HEK293 (cell line): ENCODE measurements around the gene SPACA9.

ENCODE experiments used
- CTCF ChIA-PET: fragments of 350-600 bp; formaldehyde crosslinking; extraction: SDS; loops from one replicate; lab custom pipeline; 2021; ENCODE audit warnings: antibody characterized with exemption; lab: Yijun Ruan, JAX
- POLR2A ChIA-PET: fragments of 300-600 bp; formaldehyde crosslinking; extraction: SDS; loops from one replicate; lab custom pipeline; 2020; ENCODE audit warnings: antibody characterized with exemption, inconsistent platforms; lab: Yijun Ruan, JAX
- H3K27ac ChIP-seq: fragments of 200-500 bp; sonication (Bioruptor generic); 2 replicates; pipeline ENCODE4 v1.5.1; 2014; ENCODE audit warnings: low read depth, low read length, control low read depth, inconsistent platforms; ENCODE audit errors: extremely low read depth
- H3K36me3 ChIP-seq, 2 experiments: fragments of 200-500 bp in 1 of 2; sonication (Bioruptor generic) in 1 of 2; 1 replicate in 1 of 2; 2 replicates in 1 of 2; pipeline ENCODE4 v1.5.1; 2014 to 2017; ENCODE audit warnings: inconsistent platforms in 2 of 2, low read length in 2 of 2; ENCODE audit not compliant: control insufficient read depth in 2 of 2, insufficient read depth in 1 of 2
- H3K4me1 ChIP-seq: fragments of 200-500 bp; sonication (Bioruptor generic); 2 replicates; pipeline ENCODE4 v1.5.1; 2014; ENCODE audit warnings: mild to moderate bottlenecking, low read length, inconsistent platforms; ENCODE audit not compliant: control insufficient read depth, insufficient read depth
- H3K4me3 ChIP-seq: 2 replicates; pipeline ENCODE4 v1.5.1; 2011; ENCODE audit warnings: low read depth, mild to moderate bottlenecking, control low read depth, low read length, moderate library complexity
- H3K9me3 ChIP-seq: fragments of 200-500 bp; sonication (Bioruptor generic); 2 replicates; pipeline ENCODE4 v1.5.1; 2014; ENCODE audit warnings: low read depth, low read length, inconsistent platforms; ENCODE audit not compliant: control insufficient read depth, insufficient read depth
- GLIS2 ChIP-seq: fragments of 450-650 bp; formaldehyde crosslinking; IDR thresholded peaks from 2 replicates; pipeline ENCODE4 v1.5.1; 2016; ENCODE audit warnings: missing biosample characterization, missing genetic modification characterization
- MEIS1 ChIP-seq: sonication (generic); formaldehyde crosslinking; IDR thresholded peaks from 2 replicates; pipeline ENCODE4 v1.8.1; 2022; ENCODE audit warnings: missing genetic modification reagents, mild to moderate bottlenecking, borderline replicate concordance
- MZF1 ChIP-seq: fragments of 450-650 bp; formaldehyde crosslinking; IDR thresholded peaks from 2 replicates; pipeline ENCODE4 v1.5.1; 2017; ENCODE audit warnings: missing biosample characterization, missing genetic modification characterization, borderline replicate concordance
- SETDB1 ChIP-seq: IDR thresholded peaks from one replicate; pipeline ENCODE4 v1.6.1; 2017; ENCODE audit warnings: mild to moderate bottlenecking, low read length, moderate library complexity, mixed read lengths; ENCODE audit not compliant: insufficient read length
- WT1 ChIP-seq: fragments of 450-650 bp; formaldehyde crosslinking; IDR thresholded peaks from 2 replicates; pipeline ENCODE4 v1.5.1; 2016; ENCODE audit warnings: missing biosample characterization, missing genetic modification characterization
- ZNF112 ChIP-seq: fragments of 450-650 bp; formaldehyde crosslinking; IDR thresholded peaks from 2 replicates; pipeline ENCODE4 v1.5.0; 2017; ENCODE audit warnings: missing biosample characterization, missing genetic modification characterization
- ZNF146 ChIP-seq: fragments of 450-650 bp; formaldehyde crosslinking; IDR thresholded peaks from 2 replicates; pipeline ENCODE4 v1.5.1; 2016; ENCODE audit warnings: missing biosample characterization, missing genetic modification characterization
- ZNF155 ChIP-seq: fragments of 450-650 bp; formaldehyde crosslinking; IDR thresholded peaks from 2 replicates; pipeline ENCODE4 v1.5.1; 2016; ENCODE audit warnings: missing biosample characterization, missing genetic modification characterization
- ZNF157 ChIP-seq: fragments of 450-650 bp; formaldehyde crosslinking; IDR thresholded peaks from 2 replicates; pipeline ENCODE4 v1.5.1; 2016; ENCODE audit warnings: missing biosample characterization, missing genetic modification characterization
- ZNF221 ChIP-seq: fragments of 450-650 bp; formaldehyde crosslinking; IDR thresholded peaks from 2 replicates; pipeline ENCODE4 v1.5.1; 2017; ENCODE audit warnings: missing biosample characterization, missing genetic modification characterization, borderline replicate concordance
- ZNF26 ChIP-seq: fragments of 450-650 bp; formaldehyde crosslinking; IDR thresholded peaks from 2 replicates; pipeline ENCODE4 v1.5.1; 2016; ENCODE audit warnings: missing biosample characterization, missing genetic modification characterization
- ZNF335 ChIP-seq: fragments of 450-650 bp; formaldehyde crosslinking; conservative IDR thresholded peaks from 2 replicates; pipeline ENCODE4 v1.5.1; 2016; ENCODE audit warnings: missing biosample characterization, missing genetic modification characterization
- ZNF37A ChIP-seq: fragments of 450-650 bp; IDR thresholded peaks from 2 replicates; pipeline ENCODE4 v1.5.1; 2018; ENCODE audit warnings: missing biosample characterization, missing genetic modification characterization
- ZNF664 ChIP-seq: fragments of 450-650 bp; formaldehyde crosslinking; IDR thresholded peaks from 2 replicates; pipeline ENCODE4 v1.5.1; 2016; ENCODE audit warnings: missing biosample characterization, missing genetic modification characterization
- ZNF704 ChIP-seq: fragments of 450-650 bp; formaldehyde crosslinking; IDR thresholded peaks from 2 replicates; pipeline ENCODE4 v1.5.1; 2016; ENCODE audit warnings: missing biosample characterization, missing genetic modification characterization
- ZSCAN30 ChIP-seq: fragments of 450-650 bp; IDR thresholded peaks from 2 replicates; pipeline ENCODE4 v1.5.1; 2018; ENCODE audit warnings: missing biosample characterization, mild to moderate bottlenecking, missing genetic modification characterization, moderate library complexity

The SPACA9 gene

GRCh38 chr9:132935026-132935425 is 56.3 kb downstream of the SPACA9 start:
- H3K9me3 ChIP-seq = no peaks in the 10 kb centered on the region
- ChIA-PET POLR2A (interaction anchor here (1.1 to 1.9 kb wide), 2 partner anchors 10 to 40 kb away, joined by 3 to 16 read pairs; partner anchors contain the start of gene TSC1), CTCF (interaction anchor here (0.6 to 3.5 kb wide), 5 partner anchors 13 to 1169 kb away, joined by 3 to 19 read pairs (median 4); no protein-coding TSS in a partner anchor)
- no peak for TF ChIP-seq ZNF112 (tag by site-specific recombination)
- no peak for TF ChIP-seq ZNF221 (tag by site-specific recombination)
- TF ChIP-seq ZNF704 (tag by site-specific recombination) = no peak
- no peak for TF ChIP-seq MEIS1 (CRISPR knock-in tag)
- H3K27ac ChIP-seq = no peak overlapping the region
- H3K4me1 ChIP-seq = no peaks in the 10 kb centered on the region
- H3K36me3 ChIP-seq = peaks cover 0 to 31% of the 10 kb centered on the region in 2 experiments; a peak in 1 of 3 replicates
- H3K4me3 ChIP-seq = no peak overlapping the region

GRCh38 chr9:132937463-132937901 is 58.8 kb downstream of the SPACA9 start:
- ChIA-PET CTCF (interaction anchor here (0.8 to 3.5 kb wide), 2 partner anchors 22 to 35 kb away, joined by 3 to 19 read pairs; no protein-coding TSS in a partner anchor), POLR2A (no interaction called here)
- Histone ChIP-seq H3K36me3 (peaks cover 0 to 21% of the 10 kb centered on the region in 2 experiments; a peak in 1 of 3 replicates), H3K9me3 (no peaks in the 10 kb centered on the region), H3K4me3 (no peak overlapping the region), H3K27ac (no peak overlapping the region), H3K4me1 (peaks cover 10% of the 10 kb centered on the region; the same call in 1 of the 2 replicates)
- TF ChIP-seq SETDB1 (peak; percentile 27), GLIS2 (tag by site-specific recombination) (0 out of 2 replicates have a peak, but pooled peaks have one; percentile 19), MZF1 (tag by site-specific recombination) (no peak)

GRCh38 chr9:132939169-132939568 is 60.5 kb downstream of the SPACA9 start:
- H3K9me3 ChIP-seq = no peaks in the 10 kb centered on the region
- no peak overlapping the region for H3K4me3 ChIP-seq
- H3K4me1 ChIP-seq = peaks cover 14% of the 10 kb centered on the region
- CTCF ChIA-PET = interaction anchor here (0.7 kb wide), 1 partner anchor 37 kb away, joined by 3 read pairs; no protein-coding TSS in a partner anchor
- no peak overlapping the region for H3K27ac ChIP-seq
- TF ChIP-seq ZNF335 (tag by site-specific recombination) (no peak), ZNF37A (no peak), ZNF157 (tag by site-specific recombination) (no peak), ZNF155 (tag by site-specific recombination) (no peak), ZSCAN30 (tag by site-specific recombination) (no peak), ZNF26 (tag by site-specific recombination) (no peak), ZNF146 (tag by site-specific recombination) (no peak), ZNF664 (tag by site-specific recombination) (no peak), WT1 (tag by site-specific recombination) (no peak)
- POLR2A ChIA-PET = interaction anchor here (0.5 kb wide), 1 partner anchor 22 kb away, joined by 3 read pairs; no protein-coding TSS in a partner anchor
- H3K36me3 ChIP-seq = peaks cover 0 to 9% of the 10 kb centered on the region in 2 experiments; a peak in 1 of 3 replicates
